Umbilical cord (tissue), 1 donor: ENCODE measurements around the gene TTC36. TPM values are rescaled to one million over a fixed set of nuclear protein-coding genes. Genes with fewer than 3 reads are reported as not detected.

Experiments used
- total RNA-seq: library from RNA; depleted of rRNA; stranded (reverse); fragments of >200 nt; gene quantifications from one replicate; pipeline ENCODE4 v1.2.3, GENCODE V29; 2014; ENCODE audit warnings: low replicate concordance; ENCODE audit not compliant: insufficient read depth

Gene TTC36
- total RNA-seq, 1 donor from 2014 or later = 6.3 TPM

Other genes with a start within 250 kb of the TTC36 start
- gene CD3E, start 222.7 kb upstream of the TTC36 start, total RNA-seq = not detected
- not detected for gene CD3D, start 184.8 kb upstream of the TTC36 start, total RNA-seq
- 1.9 TPM for gene CD3G, start 183.1 kb upstream of the TTC36 start, total RNA-seq
- 22.1 TPM for gene UBE4A, start 167.9 kb upstream of the TTC36 start, total RNA-seq
- 142 TPM for gene ATP5MG, start 125.9 kb upstream of the TTC36 start, total RNA-seq
- 20.9 TPM for gene KMT2A, start 91.0 kb upstream of the TTC36 start, total RNA-seq
- 19.3 TPM for gene TMEM25, start 3.7 kb downstream of the TTC36 start, total RNA-seq
- gene IFT46, start 38.5 kb downstream of the TTC36 start, total RNA-seq = 35.4 TPM
- gene ARCN1, start 44.9 kb downstream of the TTC36 start, total RNA-seq = 144 TPM
- gene PHLDB1, start 80.1 kb downstream of the TTC36 start, total RNA-seq = 70.3 TPM
- gene TREH, start 152.2 kb downstream of the TTC36 start, total RNA-seq = not detected